Kidney (tissue), 14 donors: ENCODE data around the gene RAD51B. TPM values are rescaled to one million over a fixed set of nuclear protein-coding genes. Genes with fewer than 3 reads are reported as not detected.

Experiments
- DNase-seq, 5 donors: peaks; one replicate each; pipeline ENCODE4 v3.0.0-alpha.2; 2013 to 2020
- FAIRE-seq: peaks from 2 replicates; lab custom pipeline; 2012; peaks lifted over from hg19 to GRCh38; lab: Jason Lieb, UNC
- H3K27ac ChIP-seq, 2 donors: one replicate each; pipeline ENCODE4 v1.7.0; 2013; ENCODE audit warnings: low read depth in 2 of 2, low read length in 2 of 2, inconsistent platforms in 1 of 2
- H3K27me3 ChIP-seq: one replicate; pipeline ENCODE4 v1.7.1; 2013; ENCODE audit warnings: low read length, inconsistent platforms; ENCODE audit not compliant: control insufficient read depth, insufficient read depth
- H3K36me3 ChIP-seq, 3 donors: one replicate each; pipeline versions ENCODE4 v1.7.0 to v1.7.1; 2013; ENCODE audit warnings: low read length in 3 of 3, control low read depth in 1 of 3, inconsistent platforms in 1 of 3; ENCODE audit not compliant: insufficient read depth in 3 of 3, control insufficient read depth in 2 of 3
- H3K4me1 ChIP-seq, 3 donors: one replicate each; pipeline versions ENCODE4 v1.7.0 to v1.7.1; 2013; ENCODE audit warnings: low read length in 3 of 3, inconsistent platforms in 1 of 3, low read depth in 1 of 3; ENCODE audit not compliant: control insufficient read depth in 2 of 3, insufficient read depth in 2 of 3
- H3K4me3 ChIP-seq, 3 donors: one replicate each; pipeline versions ENCODE4 v1.7.0 to v1.8.1; 2013; ENCODE audit warnings: low read length in 3 of 3, control low read depth in 1 of 3, inconsistent platforms in 1 of 3
- H3K9ac ChIP-seq, 3 donors: one replicate each; pipeline versions ENCODE4 v1.7.0 to v1.7.1; 2013; ENCODE audit warnings: low read length in 3 of 3, control low read depth in 1 of 3, inconsistent platforms in 1 of 3
- H3K9me3 ChIP-seq, 3 donors: one replicate each; pipeline versions ENCODE4 v1.7.0 to v1.7.1; 2013; ENCODE audit warnings: low read length in 3 of 3, control low read depth in 1 of 3, inconsistent platforms in 1 of 3; ENCODE audit not compliant: control insufficient read depth in 2 of 3, insufficient read depth in 1 of 3
- intact Hi-C: fragments of 100-400 bp; cut with DNase I; formaldehyde crosslinking; loops from one replicate; pipeline ENCODE4 v1.11.1; 2022
- polyA plus RNA-seq: library from polyadenylated mRNA; stranded (reverse); fragments of 350-450 nt; fragmentation: Illumina TruSeq; extraction: RNeasy Lipid Tissue Mini Kit (QIAGEN cat#74804); gene quantifications from one replicate; pipeline ENCODE4 v1.2.3, GENCODE V29; 2014; ENCODE audit warnings: low read depth, low replicate concordance; ENCODE audit not compliant: insufficient read depth
- total RNA-seq: library from RNA; stranded (reverse); fragmentation: NEBNext Ultra II Directional; extraction: Animal tissue kit (Norgen Biotek cat#: 25700); gene quantifications from one replicate; pipeline ENCODE4 v1.2.1, GENCODE V29; 2021
- TF ChIP-seq, protein P1 (sequence below): IDR thresholded peaks from 3 replicates; pipeline ENCODE4 v1.5.1; 2012; ENCODE audit warnings: mild to moderate bottlenecking, moderate library complexity, borderline replicate concordance; ENCODE audit not compliant: insufficient read depth; ENCODE audit errors: extremely low read depth
- donor health status: control.
- donor health status: control.
- donor health status: control.
- donor health status: control.
- donor health status: control.
- donor health status: DM: yes; HTN: yes; CAD: no.
- donor health status: Normal renal cell carcinoma (clear cell type).

Gene RAD51B
- total and polyA plus RNA-seq, 2 donors from 2014 or later, result 6.9 to 18.0 TPM

DNA sequence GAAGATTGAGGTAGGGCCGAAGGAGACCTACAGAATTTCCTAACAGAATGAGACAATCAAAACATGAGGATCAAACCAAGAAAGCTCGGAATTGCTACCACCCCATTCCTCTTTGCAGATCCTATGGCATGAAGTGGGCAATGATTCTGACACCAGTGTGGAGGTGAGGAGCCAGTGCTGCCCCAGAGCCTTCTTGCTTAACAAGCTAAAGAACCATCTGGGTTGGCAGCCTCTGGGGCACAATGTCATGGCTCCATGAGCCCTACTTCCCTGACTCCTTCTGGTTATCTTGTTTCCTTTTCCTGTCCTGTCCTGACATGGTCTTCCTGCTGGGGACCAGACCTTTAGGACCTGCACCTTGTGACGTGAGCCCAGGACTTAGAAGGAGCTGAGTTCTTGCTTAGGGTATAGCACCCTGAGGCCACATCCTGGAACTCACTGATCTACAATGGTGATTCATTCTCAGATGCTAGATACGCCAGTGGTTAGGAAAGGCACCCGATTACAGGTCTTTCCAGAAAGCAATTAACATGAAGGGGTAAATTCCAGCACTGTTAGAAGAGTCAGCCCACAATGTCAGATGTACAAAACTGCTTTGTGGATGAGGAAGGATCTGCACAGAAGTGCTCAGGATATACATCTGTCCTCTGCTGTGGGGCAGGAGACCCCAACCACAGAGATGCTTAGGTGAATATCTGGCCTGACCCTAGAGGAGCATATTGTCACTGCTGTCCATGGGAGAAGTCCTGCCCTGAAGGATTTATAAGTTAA, 649.0 kb downstream of the RAD51B start:
- Histone ChIP-seq H3K4me1 (peaks cover 0 to 16% (median 8%) of the 10 kb centered on the region in 3 donors), H3K27me3 (no peaks in the 10 kb centered on the region), H3K36me3 (no peaks in the 10 kb centered on the region), H3K9ac (no peak overlapping the region), H3K4me3 (no peak overlapping the region), H3K27ac (peak overlapping the region in 1 of 2 donors; percentile 3), H3K9me3 (no peaks in the 10 kb centered on the region)
- intact Hi-C loops, result no loop called here
- FAIRE-seq (no peak), DNase-seq (peak in 1 of 5 donors; percentile 43)
- TF ChIP-seq, protein P1, sequence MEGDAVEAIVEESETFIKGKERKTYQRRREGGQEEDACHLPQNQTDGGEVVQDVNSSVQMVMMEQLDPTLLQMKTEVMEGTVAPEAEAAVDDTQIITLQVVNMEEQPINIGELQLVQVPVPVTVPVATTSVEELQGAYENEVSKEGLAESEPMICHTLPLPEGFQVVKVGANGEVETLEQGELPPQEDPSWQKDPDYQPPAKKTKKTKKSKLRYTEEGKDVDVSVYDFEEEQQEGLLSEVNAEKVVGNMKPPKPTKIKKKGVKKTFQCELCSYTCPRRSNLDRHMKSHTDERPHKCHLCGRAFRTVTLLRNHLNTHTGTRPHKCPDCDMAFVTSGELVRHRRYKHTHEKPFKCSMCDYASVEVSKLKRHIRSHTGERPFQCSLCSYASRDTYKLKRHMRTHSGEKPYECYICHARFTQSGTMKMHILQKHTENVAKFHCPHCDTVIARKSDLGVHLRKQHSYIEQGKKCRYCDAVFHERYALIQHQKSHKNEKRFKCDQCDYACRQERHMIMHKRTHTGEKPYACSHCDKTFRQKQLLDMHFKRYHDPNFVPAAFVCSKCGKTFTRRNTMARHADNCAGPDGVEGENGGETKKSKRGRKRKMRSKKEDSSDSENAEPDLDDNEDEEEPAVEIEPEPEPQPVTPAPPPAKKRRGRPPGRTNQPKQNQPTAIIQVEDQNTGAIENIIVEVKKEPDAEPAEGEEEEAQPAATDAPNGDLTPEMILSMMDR, result no peak

GRCh38 chr14:68469208-68469713, 649.7 kb downstream of the RAD51B start:
- Histone ChIP-seq H3K36me3 (no peaks in the 10 kb centered on the region), H3K27ac (no peak overlapping the region), H3K9me3 (no peaks in the 10 kb centered on the region), H3K4me3 (no peak overlapping the region), H3K4me1 (peaks cover 0 to 16% (median 8%) of the 10 kb centered on the region in 3 donors), H3K9ac (no peak overlapping the region), H3K27me3 (no peaks in the 10 kb centered on the region)
- TF ChIP-seq, protein P1, result no peak
- FAIRE-seq, result no peak
- DNase-seq, result no peak
- intact Hi-C loops, result no loop called here

- Histone ChIP-seq H3K9me3 (no peaks in the 10 kb centered on the region), H3K36me3 (no peaks in the 10 kb centered on the region), H3K4me3 (no peak overlapping the region), H3K4me1 (peaks cover 0 to 16% (median 8%) of the 10 kb centered on the region in 3 donors), H3K27me3 (no peaks in the 10 kb centered on the region), H3K27ac (no peak overlapping the region), H3K9ac (no peak overlapping the region)
- FAIRE-seq, result no peak
- TF ChIP-seq, protein P1, result no peak
- no peak for DNase-seq
- intact Hi-C loops, result no loop called here
Observed at GRCh38 chr14:68470361-68470760, 650.8 kb downstream of the RAD51B start.
